Measurements from ENCODE around the gene IFI44L.

Gene IFI44L

GRCh38 chr1:78688697-78689096 is 68.4 kb downstream of the IFI44L start:
- DNase-seq (ENCODE audit: low read depth) = peak; percentile 67

- DNase-seq (ENCODE audit: low read depth) = peak; percentile 61
These were observed 70.3 kb downstream of the IFI44L start for GRCh38 chr1:78690516-78690915.

- peak; percentile 75 for DNase-seq (ENCODE audit: low read depth)
These were observed 71.9 kb downstream of the IFI44L start for GRCh38 chr1:78691995-78692747.

Data from EH (cell line).